Activated naive CD4-positive, alpha-beta T cell treated with Interleukin-2 at 50 U/mL for 16 hours (primary cell): ENCODE data around the gene DNAJB1.

Experiments used
- DNase-seq: peaks from one replicate; pipeline ENCODE4 v3.0.0-alpha.2; 2020

DNAJB1 gene

DNA sequence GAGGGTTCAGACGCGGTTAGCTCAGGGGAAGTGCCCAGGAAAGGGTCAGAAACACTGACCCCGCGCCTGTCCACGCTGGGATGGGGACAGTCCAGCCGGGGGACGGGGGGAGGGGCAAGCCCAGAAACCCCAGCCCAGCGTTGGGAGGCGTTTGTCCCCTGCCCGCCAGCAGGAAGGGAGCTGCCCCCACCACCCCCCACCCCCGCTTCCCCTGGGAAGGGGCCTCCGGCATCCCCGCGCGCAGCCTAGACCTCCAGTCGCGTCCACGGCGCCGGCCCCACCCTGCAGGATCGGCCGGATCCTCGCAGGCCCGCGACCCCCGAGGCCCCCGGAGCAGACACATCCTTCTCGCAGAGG, 22.5 kb downstream of the DNAJB1 start:
- no peak for DNase-seq

DNA sequence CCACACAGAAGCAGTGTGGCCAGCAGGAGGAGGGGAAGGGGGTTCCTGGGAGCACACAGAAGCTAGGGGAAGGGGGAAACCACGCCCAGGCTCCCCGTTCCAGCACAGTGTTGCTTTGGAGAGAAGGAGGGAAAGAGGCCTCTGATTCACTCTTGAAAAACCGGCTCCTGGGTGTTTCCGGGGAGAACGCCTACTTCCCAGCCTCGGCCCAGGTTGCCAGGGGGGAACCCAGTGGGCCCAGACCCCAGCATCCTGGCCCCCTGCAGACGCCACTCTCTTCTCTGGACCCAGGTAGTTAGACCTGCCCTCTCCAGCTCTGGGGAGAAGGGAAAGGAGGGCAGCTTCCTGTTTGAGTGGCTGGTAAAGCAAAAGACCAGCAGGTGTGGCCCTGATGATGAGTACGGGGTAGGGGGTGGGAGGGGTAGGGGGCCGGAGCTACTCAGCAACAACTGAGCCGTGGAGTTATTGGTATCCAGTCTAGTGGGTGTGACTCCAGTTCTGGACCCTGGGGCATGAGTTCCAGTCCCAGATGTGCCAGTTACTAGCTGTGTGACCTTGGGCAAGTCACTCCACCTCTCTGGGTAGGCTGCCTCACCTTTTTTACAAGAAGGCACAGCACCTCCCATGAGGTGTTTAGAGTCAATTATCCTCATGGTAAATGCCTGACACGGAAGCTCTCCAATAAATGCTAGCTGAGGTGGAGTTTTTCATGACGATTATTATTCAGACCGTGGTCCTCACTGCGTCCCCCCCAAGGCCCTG, 23.1 kb downstream of the DNAJB1 start:
- no peak for DNase-seq

DNA sequence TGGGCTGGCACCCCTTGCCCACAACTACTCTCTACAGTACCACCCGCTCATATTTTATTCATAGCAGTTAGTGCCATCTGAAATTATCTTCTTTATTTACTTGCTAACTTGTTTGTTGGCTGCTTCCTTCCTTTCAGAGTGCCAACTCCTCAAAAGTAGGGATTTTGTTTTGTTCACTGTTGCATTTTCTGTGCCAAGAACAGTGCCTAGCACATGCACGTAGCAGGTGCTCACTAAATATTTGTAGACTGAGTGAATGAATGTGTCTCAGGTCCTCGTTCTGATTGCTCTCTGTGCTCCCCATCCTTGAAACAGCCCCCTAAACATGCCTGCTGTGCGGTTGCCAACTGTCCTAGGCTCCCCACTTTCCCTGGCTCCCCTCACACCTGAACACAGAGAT, 23.8 kb downstream of the DNAJB1 start:
- DNase-seq = no peak

DNA sequence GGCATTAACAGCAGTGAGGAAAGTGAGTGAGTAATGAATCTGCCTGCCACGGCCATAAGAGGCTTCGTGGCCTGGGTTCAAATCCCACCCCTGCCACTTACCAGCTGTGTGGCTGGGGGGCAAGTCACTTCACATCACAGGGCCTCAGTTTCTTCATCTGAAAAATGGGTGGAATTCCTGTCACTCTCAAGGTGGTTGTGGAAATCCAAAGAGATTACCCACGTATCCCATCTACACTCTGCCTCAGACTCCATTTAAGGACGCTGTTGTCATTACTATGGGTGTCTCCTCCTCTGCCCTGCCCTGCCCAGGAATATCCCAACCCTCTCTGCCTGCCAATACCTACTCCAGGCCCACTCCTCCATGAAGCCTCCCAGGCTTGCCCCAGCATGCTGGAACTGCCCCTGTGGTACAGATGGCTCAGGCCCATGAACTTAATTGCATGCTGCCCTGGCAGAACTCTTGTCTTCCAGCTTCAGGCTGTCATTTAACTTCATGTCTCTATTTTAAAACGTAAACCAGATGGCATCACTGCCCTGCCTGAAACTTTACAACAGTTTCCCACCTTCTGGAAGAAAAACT, 25.4 kb downstream of the DNAJB1 start:
- no peak for DNase-seq

DNA sequence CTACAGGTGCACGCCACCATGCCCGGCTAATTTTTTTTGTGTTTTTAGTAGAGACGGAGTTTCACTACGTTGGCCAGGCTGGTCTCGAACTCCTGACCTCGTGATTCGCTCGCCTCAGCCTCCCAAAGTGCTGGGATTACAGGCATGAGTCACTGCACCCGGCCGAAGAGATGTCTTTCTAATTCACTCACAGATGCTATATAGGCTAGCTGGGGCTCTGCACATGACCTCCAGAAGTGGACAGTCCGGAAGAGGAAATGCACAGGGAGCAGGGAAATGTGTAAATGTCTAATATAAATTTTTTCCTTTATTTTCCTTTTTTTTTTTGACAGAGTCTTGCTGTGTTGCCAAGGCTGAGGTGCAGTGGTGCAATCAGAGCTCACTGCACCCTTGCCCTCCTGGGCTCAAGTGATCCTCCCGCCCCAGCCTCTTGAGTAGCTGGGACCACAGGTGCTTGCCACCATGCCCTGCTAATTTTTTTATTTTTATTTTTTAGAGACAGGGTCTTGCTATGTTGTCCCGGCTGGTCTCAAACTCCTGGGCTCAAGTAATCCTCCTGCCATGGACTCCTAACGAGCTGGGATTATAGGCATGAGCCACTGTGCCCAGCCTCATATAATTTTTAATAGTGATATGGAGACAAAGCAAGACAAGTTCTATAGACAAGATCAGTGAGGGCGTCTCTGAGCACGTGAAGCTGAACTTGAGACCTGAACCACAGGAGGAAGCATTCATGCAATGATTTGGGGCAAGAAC, 30.6 kb downstream of the DNAJB1 start:
- DNase-seq = no peak

DNA sequence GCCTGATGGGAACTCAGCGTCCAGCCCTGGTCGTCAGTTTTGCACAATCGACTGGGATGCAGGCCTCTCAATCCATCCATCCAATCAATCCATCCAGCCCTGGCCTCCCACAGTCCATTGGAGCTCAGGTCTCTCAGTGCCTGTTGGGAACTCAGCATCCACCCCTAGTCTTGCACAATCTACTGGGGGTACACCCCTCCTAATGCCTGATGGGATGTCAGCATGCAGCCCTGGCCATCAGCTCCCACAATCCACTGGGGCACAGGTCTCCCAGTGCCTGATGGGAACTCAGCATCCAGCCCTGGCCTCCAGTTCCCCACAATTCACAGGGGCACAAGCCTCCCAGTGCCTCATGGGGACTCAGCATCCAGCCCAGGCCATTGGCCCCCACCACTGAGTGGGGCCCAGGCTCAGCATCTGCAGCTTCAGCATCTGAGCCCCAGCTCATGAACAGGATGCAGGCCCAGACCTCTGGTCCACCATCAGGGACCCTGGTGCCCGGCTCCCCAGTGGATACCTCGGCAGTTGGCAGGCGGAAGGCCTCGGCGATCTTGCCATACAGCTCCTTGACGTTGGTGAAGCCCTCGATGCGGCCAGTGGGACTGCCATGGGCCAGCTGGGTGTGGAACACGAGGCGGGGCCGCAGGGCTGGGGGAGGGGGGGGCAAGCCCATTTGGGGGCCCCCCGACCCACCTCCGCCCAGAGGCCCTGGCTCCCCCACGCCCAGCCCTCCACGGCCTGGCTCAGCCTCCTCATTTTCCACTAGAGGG, 35.8 kb downstream of the DNAJB1 start:
- no peak for DNase-seq

DNA sequence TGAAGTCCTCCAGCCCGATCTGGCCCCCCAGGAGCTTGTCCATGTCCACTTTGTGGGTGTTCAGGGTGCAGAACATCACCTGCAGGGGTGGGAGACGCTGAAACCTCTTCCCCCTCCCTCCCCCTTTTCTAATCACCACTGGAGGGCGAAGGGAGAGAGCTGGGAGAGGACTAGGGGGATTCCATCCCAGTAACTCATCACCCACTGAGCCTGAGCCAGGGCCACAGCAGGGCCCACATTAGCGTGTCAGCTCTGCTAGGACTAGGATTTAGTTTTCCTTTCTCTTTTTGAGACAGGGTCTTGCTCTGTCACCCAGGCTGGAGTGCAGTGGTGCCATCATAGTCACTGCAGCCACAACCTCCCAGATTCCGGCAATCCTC, 37.5 kb downstream of the DNAJB1 start:
- no peak for DNase-seq

DNA sequence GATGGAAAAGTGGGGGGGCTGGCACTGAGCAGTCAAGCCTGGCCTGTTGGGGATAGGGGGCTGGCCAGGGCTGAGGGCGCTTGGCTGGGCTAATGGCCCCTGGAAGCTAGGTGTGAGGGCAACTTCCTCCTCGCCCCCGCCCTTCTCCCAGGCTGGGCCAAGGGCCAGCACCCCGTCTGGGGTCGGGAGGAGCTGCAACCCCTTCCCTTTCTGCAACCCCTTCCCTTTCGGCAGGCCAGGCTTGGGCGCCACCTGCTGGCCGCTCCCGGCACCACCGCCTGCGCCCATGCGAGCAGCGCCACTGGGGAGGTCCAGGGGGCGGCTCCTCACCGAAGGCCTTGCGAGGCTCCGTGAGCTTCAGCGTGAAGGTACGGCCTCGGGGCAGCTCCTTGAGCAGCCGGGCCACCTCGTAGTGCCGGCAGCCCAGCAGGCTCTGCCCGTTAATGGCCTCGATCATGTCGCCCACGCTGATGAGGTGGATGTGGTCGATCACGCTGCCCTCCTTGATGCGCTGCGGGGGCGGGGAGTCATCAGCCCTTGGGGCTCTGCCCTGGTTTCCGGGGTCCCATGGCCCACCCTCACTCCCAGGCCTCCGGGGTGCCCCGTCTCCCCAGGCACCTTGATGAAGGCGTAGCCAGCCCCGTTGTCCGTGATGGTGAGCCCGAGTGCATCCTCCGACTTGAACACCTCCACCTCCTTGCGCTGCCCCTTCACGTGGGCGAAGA, 38.1 kb downstream of the DNAJB1 start:
- DNase-seq = peak; percentile 77

DNA sequence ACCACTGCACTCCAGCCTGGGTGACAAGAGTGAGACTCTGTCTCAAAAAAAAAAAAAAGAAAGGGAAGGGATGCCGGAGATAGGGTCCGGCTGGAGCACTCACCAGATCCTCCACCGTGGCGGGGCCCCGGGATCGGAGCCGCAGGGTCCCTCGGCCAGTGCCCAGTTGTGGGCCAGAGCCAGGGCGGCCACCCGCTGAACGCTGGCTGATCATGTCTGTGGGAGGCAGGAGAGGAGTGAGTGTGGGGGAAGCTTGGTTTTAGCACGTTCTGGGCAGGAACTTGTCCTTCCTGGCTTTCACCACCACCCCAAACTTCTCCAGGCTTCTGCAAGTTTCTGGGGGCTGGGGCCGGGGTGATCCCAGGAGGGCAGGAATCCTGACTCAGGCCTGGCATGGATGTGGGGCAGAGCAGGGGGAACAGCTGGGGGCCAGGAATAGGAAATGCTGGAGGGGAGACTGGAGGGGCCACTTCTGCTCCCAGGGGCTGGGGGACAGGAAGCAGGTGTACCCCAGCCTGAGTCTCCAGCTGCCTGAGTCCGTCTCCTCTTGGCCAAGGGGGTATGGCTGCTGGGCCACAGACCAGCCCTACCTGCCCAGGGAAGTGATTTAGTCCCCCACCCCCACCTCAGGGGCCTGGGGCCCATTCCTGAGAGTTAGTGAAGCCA, 38.8 kb downstream of the DNAJB1 start:
- no peak for DNase-seq

DNA sequence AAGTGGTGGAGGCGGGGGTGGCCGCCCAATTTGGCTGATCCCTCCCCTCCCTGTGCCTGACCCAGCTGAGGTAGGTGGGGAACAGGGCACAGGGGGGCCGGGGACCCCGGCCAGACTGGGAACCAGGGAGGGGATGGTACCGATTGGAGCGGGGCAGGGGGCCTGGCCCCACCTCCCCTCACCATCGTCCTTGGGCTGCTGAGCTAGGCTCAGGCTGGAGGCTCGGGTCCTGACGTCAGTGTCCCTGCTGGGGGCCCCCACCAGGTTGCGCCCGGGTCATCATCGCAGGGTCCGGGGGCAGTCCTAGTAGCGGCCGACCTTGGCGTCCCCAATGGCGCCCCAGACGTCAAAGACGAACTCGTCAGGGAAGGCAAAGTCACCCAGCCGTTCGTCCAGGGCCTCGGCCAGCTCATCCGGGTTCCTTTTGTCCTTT, 40.1 kb downstream of the DNAJB1 start:
- DNase-seq = no peak

DNA sequence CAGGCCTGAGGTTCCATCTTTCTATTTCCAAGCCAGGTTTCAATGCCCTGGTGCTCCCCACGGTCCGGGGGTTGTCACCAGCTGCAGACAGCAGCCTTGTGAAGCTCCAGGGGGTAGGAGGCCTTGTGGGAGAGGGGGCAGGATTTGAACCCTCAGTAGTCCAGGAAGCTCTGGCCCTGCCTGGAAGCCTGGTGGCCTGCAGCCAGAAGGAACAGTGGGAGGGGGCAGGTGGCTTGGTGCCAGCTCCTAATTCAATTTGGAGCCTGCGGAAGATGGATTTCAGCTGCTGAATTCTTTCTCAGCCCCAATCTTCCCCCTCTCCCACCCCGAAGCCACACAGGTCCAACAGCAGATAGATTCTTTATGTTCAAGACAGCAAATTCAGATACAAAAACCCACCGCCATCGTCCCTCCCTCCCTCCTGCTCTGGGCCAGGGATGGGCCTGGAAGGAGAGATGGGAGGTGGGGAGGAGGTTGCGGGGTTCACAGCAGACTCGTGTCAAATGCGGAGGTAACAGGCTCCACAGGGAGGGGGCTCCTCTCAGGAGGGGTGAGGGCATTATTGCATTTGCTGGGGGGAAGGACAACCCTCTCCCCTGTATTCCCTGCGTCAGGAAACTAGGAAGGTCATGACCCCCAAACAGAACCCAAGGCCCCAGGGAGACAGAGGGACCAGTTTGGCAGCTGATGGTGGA, 40.6 kb downstream of the DNAJB1 start:
- DNase-seq = no peak

DNA sequence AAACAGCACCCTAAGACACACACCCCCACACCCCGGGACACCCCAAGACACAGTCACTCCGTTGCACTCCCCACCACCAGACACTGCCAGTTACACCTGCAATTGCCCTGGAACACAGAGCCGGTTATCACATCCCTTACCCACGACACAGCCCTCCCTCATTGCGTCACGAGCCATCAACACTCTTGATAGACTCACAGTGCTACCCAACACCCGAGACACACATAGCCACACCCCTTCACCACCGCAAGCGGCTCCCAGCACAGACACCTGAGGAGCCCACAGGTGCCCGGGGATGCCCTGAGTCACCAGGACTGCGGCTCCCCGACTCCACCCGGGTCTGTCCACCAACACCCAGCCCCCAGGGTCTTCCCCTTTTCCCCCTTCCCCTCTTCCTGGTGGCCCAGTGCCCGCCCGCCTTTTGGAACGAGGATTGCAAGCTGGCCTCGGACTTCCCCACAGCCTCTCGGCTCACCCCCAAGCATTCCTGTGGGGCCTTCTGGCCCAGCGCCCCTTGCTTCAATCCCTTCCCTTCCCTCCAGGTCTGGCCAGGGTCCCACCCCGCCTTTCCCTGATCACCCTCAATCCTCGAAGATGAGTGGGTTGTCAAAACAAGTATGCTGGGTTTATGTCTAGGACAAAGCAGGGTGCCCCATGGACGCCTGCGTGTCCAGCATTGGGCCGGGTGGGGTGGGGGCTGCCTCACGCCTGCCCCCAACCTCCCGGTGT, 41.4 kb downstream of the DNAJB1 start:
- peak; percentile 31 for DNase-seq

DNA sequence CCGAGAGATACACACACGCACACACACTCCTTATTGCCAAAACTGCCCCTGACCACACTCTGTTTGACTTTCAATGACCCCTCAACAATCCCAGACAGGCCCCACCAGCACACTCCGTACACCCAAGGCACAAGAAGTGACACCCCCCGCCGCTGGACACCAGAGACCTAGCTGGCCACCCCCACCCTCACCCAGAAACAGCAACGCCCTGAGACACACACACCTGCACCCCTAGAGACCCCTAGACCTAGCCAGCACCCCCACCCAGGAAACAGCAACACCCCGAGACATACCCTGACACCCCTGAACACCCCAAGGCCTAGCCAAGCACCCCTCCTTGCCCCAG, 41.9 kb downstream of the DNAJB1 start:
- no peak for DNase-seq

DNA sequence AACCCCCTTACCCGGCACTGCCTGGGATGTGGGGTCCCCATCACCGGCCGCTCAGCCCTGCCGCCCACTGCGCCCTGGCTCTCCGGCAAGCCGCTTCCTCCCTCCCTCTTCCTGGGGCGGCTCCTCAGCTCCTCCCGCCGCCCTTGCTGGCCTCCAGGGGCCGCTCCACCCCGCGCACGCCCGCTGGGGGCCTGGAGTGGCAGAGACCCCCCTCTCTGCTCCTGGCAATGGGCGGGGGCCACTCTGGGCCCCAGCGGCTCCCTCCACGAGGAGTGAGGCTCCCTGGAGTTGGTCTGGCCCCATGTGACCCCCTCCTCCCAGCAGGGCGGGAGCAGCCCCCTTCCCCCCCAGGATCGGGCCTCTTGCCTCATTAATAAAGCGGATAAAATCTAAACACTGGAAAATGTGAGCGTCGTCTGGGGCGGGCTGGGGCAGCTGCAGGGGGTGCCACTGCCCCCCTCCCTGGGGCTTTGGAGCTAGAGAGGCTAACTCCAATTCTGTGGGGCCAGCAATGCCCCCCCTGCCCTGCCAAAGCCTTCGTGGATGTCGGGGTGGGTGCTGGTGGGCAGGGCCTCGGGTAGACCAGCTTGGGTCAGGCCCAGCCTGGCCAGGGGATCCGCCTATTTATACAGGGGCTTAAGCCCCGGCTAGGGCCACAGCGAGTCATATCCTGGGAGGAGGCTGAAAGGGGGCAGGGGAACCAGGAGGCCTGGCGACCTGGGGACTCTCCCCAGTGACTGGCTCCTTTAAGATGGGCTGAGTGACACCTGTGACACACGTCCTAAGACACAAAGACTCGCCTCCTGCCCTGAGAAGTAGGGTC, 42.7 kb downstream of the DNAJB1 start, which contains the start of gene PTGER1:
Gene PTGER1, minus strand, starts transcription at position 104 of the 823 bp plus-strand sequence. CDS start 1,034 bp downstream, outside the sequence.
- peak; percentile 25 for DNase-seq

DNA sequence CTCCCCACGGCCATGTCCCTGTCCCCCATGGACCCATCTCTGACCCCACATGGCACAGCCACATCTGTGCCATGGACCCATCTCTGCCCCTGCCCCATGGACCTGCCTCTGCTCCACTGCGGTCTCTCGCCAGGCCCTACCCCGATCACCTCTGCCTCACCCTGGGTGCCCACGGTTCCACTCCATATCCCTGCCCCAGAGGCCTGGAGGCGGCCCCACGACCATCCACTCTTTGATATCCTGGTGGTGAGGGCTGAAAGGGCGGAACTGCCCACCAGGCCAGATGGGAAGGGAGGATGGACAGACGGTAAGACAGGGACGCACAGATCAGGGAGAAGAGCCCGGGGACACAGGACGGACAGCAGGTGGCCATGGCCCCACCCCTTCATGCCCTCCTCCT, 43.4 kb downstream of the DNAJB1 start:
- no peak for DNase-seq

DNA sequence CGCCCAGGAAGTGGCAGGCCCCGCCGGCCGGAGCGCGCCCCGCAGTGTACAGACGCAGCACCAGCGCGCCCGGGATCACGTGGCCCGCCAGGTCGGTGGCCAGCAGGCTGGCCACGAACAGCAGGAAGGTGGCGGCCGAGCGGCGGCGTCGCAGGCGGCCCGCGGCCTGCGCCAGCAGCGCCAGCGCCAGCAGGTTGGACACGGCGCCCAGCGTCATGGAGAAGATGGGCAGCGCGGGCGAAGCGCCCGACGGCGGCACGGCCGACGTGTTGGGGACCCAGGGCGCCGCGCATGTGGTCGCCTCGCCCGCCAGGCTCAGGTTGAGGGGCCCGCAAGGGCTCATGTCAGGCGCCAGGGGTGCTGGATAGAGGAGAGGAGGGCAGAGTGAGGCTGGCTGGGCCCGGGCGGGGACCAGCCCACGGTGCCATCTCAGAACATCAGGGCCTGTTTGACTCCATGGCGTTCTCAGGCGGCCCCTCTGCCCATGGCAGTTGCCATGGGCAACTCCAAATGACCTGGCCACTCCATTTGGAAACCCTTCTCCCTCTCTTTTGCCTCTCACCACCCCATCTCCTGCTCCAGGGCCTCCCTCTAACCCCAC, 44.1 kb downstream of the DNAJB1 start:
- no peak for DNase-seq

DNA sequence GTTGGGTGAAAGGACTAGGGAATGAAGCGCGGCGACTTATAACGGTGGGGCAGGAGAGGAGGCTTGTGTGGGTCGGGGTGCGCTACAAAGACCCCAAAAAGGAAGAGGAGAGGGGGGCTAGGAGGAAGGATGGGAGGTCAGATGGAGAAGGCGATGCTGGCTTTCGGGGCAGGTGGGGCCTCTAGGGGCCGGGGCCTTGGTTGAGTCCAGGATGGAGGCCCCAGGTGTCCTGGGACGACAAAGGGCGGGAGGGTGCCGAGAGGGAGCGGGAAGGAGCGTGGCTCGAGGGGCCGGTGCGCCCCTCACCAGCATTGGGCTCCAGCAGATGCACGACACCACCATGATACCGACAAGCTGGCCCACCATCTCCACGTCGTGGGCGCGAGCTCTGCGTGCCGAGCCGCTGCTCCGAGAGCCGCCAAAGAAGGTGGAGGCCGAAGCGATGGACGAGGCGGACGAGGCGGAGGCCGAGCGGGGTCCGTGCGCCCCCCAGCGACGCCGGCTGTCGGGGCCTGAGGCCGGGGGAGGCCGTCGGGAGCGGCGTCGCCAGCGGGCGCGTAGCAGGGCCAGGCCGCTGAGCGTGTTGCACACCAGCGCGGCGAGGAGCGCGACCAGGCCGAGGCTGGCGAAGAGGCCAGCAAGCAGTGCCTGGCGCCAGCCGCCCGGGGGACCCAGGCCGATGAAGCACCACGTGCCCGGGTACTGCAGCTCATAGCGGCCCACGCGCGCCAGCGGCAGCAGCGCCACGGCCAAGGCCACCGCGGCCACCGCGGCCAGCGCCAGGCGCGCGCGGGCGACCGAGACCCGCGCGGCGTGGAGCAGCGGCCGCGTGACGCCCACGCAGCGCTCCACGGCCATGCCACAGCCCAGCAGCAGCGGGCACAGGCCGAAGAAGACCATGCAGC, 44.9 kb downstream of the DNAJB1 start:
- no peak for DNase-seq
